ENCODE measurements around the gene KIF3B. TPM values are rescaled to one million over a fixed set of nuclear protein-coding genes. Genes with fewer than 3 reads are reported as not detected.
"Not testable (repeated sequence)": the region's sequence is repeated elsewhere in the genome, so short reads cannot be mapped to it uniquely, and the experiment has no call there.

Gene KIF3B
- total and polyA plus RNA-seq, 8 donors, result 11.0 to 35.4 (median 25.7) TPM

GRCh38 chr20:32244959-32245358 is 32.5 kb upstream of the KIF3B start:
- WGBS, 2 donors, result 85 to 89% methylated on average over 4 of the region's 4 CpGs
- TF ChIP-seq CTCF (IDR thresholded peaks at IDR 0.05), result no peak
- no peaks in the 10 kb centered on the region for H3K27me3 ChIP-seq
- DNase-seq, result no peak
- no peak overlapping the region for H3K27ac ChIP-seq
- ATAC-seq, result no peak
- H3K36me3 ChIP-seq, result no peaks in the 10 kb centered on the region
- no peak for FAIRE-seq
- intact Hi-C loops (cut with DNase I), result no loop called here
- H3K9me3 ChIP-seq, result no peaks in the 10 kb centered on the region
- H3K4me1 ChIP-seq, result peaks cover 6 to 7% (median 6%) of the 10 kb centered on the region in 3 donors
- no peak overlapping the region for H3K4me3 ChIP-seq

GRCh38 chr20:32246208-32246607 is 31.2 kb upstream of the KIF3B start:
- H3K4me3 ChIP-seq, FAIRE-seq: not testable (repeated sequence)
- 92 to 98% methylated on average over 4 to 5 of the region's 5 CpGs for WGBS, 2 donors

GRCh38 chr20:32248043-32248442 is 29.4 kb upstream of the KIF3B start:
- H3K36me3 ChIP-seq, result no peaks in the 10 kb centered on the region
- H3K27ac ChIP-seq, result no peak overlapping the region
- DNase-seq (no peak), ATAC-seq (no peak), FAIRE-seq (no peak)
- no peaks in the 10 kb centered on the region for H3K4me1 ChIP-seq
- no peak for TF ChIP-seq CTCF (IDR thresholded peaks at IDR 0.05)
- H3K9me3 ChIP-seq, result no peaks in the 10 kb centered on the region
- H3K4me3 ChIP-seq, result no peak overlapping the region
- H3K27me3 ChIP-seq, result no peaks in the 10 kb centered on the region
- intact Hi-C loops (cut with DNase I), result no loop called here
- WGBS, 2 donors, result 81 to 89% methylated on average over 5 of the region's 5 CpGs

More at GRCh38 chr20:32246208-32246607, 31.2 kb upstream of the KIF3B start:
- DNase-seq; H3K27me3 ChIP-seq; H3K9me3 ChIP-seq; ATAC-seq; H3K4me1 ChIP-seq; intact Hi-C loops (cut with DNase I); H3K27ac ChIP-seq; H3K36me3 ChIP-seq: not testable (repeated sequence)

- ATAC-seq (no peak), FAIRE-seq (no peak), DNase-seq (no peak)
- Histone ChIP-seq H3K36me3 (no peaks in the 10 kb centered on the region), H3K27ac (no peak overlapping the region), H3K4me1 (no peaks in the 10 kb centered on the region), H3K4me3 (no peak overlapping the region), H3K27me3 (no peaks in the 10 kb centered on the region), H3K9me3 (no peaks in the 10 kb centered on the region)
- WGBS, 2 donors, result 89 to 93% methylated on average over 9 of the region's 9 CpGs
- intact Hi-C loops (cut with DNase I), result no loop called here
- TF ChIP-seq CTCF (IDR thresholded peaks at IDR 0.05), result no peak
Measured at GRCh38 chr20:32249030-32249738, 28.3 kb upstream of the KIF3B start.

- intact Hi-C loops (cut with DNase I), result no loop called here
- H3K27me3 ChIP-seq, result no peaks in the 10 kb centered on the region
- ATAC-seq, result no peak
- H3K9me3 ChIP-seq, result no peaks in the 10 kb centered on the region
- H3K36me3 ChIP-seq, result no peaks in the 10 kb centered on the region
- 58 to 61% methylated on average over 3 of the region's 3 CpGs for WGBS, 2 donors
- FAIRE-seq, result no peak
- DNase-seq, result peak in 1 of 6 donors; percentile 12
- TF ChIP-seq CTCF (IDR thresholded peaks at IDR 0.05), result no peak
- H3K27ac ChIP-seq, result no peak overlapping the region
- peaks cover 0 to 4% (median 2%) of the 10 kb centered on the region in 3 donors for H3K4me1 ChIP-seq
- no peak overlapping the region for H3K4me3 ChIP-seq
Measured at GRCh38 chr20:32251470-32251869, 26.0 kb upstream of the KIF3B start.

All from pancreas (tissue), 10 donors.